DND-41 (cell line): ENCODE data around the gene SVBP.

Source experiments
- EZH2 ChIP-seq: IDR thresholded peaks from 3 replicates; pipeline ENCODE4 v1.6.1; 2012; ENCODE audit warnings: borderline replicate concordance, low read depth, mild to moderate bottlenecking, moderate library complexity, low read length, inconsistent platforms; ENCODE audit not compliant: severe bottlenecking
- TF ChIP-seq, protein P1 (sequence below): IDR thresholded peaks from 2 replicates; pipeline ENCODE4 v1.5.1; 2012; ENCODE audit warnings: borderline replicate concordance, low read length, moderate library complexity, mild to moderate bottlenecking; ENCODE audit not compliant: poor library complexity, severe bottlenecking; ENCODE audit errors: extremely low read depth

DNA sequence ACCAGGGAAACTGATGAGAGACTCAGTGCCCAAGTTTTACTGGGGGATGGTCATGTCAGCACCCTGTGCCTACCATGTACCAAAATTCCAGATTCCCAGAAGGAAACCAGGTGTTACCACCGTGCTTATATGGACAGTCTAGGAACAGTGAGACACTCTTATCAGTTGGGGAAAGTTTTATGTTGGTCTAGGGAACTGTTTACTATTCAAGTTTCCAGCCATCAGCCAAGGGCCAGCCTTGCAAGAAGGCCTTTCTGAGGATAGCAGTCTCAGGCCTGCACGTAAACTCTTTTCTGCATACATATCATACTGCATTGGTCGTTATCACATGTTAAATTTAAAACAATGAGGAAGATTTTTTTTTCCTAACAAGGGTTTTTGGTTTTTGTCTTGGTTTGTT lies 19.8 kb downstream of the SVBP start:
- TF ChIP-seq EZH2, result no peak
- TF ChIP-seq, protein P1, sequence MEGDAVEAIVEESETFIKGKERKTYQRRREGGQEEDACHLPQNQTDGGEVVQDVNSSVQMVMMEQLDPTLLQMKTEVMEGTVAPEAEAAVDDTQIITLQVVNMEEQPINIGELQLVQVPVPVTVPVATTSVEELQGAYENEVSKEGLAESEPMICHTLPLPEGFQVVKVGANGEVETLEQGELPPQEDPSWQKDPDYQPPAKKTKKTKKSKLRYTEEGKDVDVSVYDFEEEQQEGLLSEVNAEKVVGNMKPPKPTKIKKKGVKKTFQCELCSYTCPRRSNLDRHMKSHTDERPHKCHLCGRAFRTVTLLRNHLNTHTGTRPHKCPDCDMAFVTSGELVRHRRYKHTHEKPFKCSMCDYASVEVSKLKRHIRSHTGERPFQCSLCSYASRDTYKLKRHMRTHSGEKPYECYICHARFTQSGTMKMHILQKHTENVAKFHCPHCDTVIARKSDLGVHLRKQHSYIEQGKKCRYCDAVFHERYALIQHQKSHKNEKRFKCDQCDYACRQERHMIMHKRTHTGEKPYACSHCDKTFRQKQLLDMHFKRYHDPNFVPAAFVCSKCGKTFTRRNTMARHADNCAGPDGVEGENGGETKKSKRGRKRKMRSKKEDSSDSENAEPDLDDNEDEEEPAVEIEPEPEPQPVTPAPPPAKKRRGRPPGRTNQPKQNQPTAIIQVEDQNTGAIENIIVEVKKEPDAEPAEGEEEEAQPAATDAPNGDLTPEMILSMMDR, result no peak
